OCI-LY7 (cell line): ENCODE data around the gene NFATC2. TPM values are rescaled to one million over a fixed set of nuclear protein-coding genes. Genes with fewer than 3 reads are reported as not detected.
A peak's percentile ranks its signal among the peaks of the same experiment; 100 is the strongest.

Experiments
- BruUV-seq: library from RNA; stranded (reverse); fragments of 400-500 nt; replicated peaks from 2 replicates; lab custom pipeline; 2021; lab: Mats Ljungman, UMichigan
- CTCF ChIA-PET: fragments of 300-600 bp; sonication (Branson Sonifier 250); formaldehyde crosslinking; loops from one replicate; lab custom pipeline; 2022; ENCODE audit warnings: antibody characterized with exemption; ENCODE audit not compliant: unreplicated experiment; lab: Charles Lee
- POLR2A ChIA-PET: fragments of 300-600 bp; sonication (Branson Sonifier 250); formaldehyde crosslinking; loops from one replicate; lab custom pipeline; 2022; ENCODE audit warnings: antibody characterized with exemption; lab: Charles Lee
- DNase-seq: peaks from one replicate; pipeline ENCODE4 v3.0.0-alpha.2; 2015; ENCODE audit warnings: low spot score
- H2AFZ ChIP-seq: fragments of 200-600 bp; sonication (generic), shearing (Covaris generic); 2 replicates; pipeline ENCODE4 v1.6.1; 2014; ENCODE audit warnings: mild to moderate bottlenecking, antibody characterized with exemption, low read length, moderate library complexity
- H3K27ac ChIP-seq: fragments of 200-600 bp; sonication (generic); 2 replicates; pipeline ENCODE4 v1.5.1; 2014; ENCODE audit warnings: mixed run types, low read depth, mild to moderate bottlenecking, moderate library complexity, low read length, inconsistent platforms; ENCODE audit not compliant: poor library complexity, severe bottlenecking
- H3K36me3 ChIP-seq: fragments of 200-600 bp; sonication (generic); 2 replicates; pipeline ENCODE4 v1.6.1; 2014; ENCODE audit warnings: mild to moderate bottlenecking, antibody characterized with exemption, low read length, moderate library complexity, mixed read lengths; ENCODE audit not compliant: insufficient read depth
- H3K4me1 ChIP-seq: fragments of 200-600 bp; sonication (generic); 2 replicates; pipeline ENCODE4 v1.5.1; 2014; ENCODE audit warnings: mild to moderate bottlenecking, low read length; ENCODE audit not compliant: insufficient read depth, poor library complexity, severe bottlenecking
- H3K4me2 ChIP-seq: fragments of 200-600 bp; sonication (generic); 2 replicates; pipeline ENCODE4 v1.6.1; 2014; ENCODE audit warnings: mild to moderate bottlenecking, low read length
- H3K4me3 ChIP-seq: fragments of 200-600 bp; sonication (generic); 2 replicates; pipeline ENCODE4 v1.5.1; 2014; ENCODE audit warnings: mild to moderate bottlenecking, low read depth, low read length; ENCODE audit not compliant: poor library complexity, severe bottlenecking
- H3K79me2 ChIP-seq: fragments of 200-600 bp; sonication (generic); 2 replicates; pipeline ENCODE4 v1.6.1; 2016; ENCODE audit warnings: low read depth, mild to moderate bottlenecking, low read length, moderate library complexity, mixed read lengths; ENCODE audit not compliant: insufficient read depth
- H3K9me2 ChIP-seq: fragments of 200-600 bp; sonication (generic); 2 replicates; pipeline ENCODE4 v1.6.1; 2016; ENCODE audit warnings: mild to moderate bottlenecking, low read length, mixed read lengths; ENCODE audit not compliant: insufficient read depth
- H3K9me3 ChIP-seq: fragments of 200-600 bp; sonication (generic); 2 replicates; pipeline ENCODE4 v1.6.1; 2014; ENCODE audit warnings: mild to moderate bottlenecking, mixed run types, low read length, mixed read lengths
- H4K20me1 ChIP-seq: fragments of 200-600 bp; sonication (generic); 2 replicates; pipeline ENCODE4 v1.6.1; 2014; ENCODE audit warnings: mild to moderate bottlenecking, antibody characterized with exemption, low read length, moderate library complexity, mixed read lengths; ENCODE audit not compliant: insufficient read depth
- CTCF ChIP-seq: fragments of 200-600 bp; sonication (generic); conservative IDR thresholded peaks from 2 replicates; pipeline ENCODE4 v1.5.1; 2014; ENCODE audit warnings: mild to moderate bottlenecking, antibody characterized with exemption, low read length, moderate library complexity, mixed read lengths
- EZH2phosphoT487 ChIP-seq: fragments of 200-600 bp; sonication (generic); IDR thresholded peaks from 2 replicates; pipeline ENCODE4 v1.6.1; 2018; ENCODE audit warnings: low read depth, borderline replicate concordance, mild to moderate bottlenecking, mixed run types, antibody characterized with exemption, low read length, moderate library complexity, mixed read lengths
- intact Hi-C: fragments of 100-400 bp; cut with micrococcal nuclease; formaldehyde crosslinking; loops from one replicate; pipeline ENCODE4 v1.10.0; 2022; ENCODE audit not compliant: unreplicated experiment
- total RNA-seq, 2 experiments: library from RNA; depleted of rRNA in 1 of 2; stranded (reverse); fragments of >200 nt in 1 of 2; shearing (Covaris generic) in 1 of 2; gene quantifications; 2 replicates each; pipeline ENCODE4 v1.2.3, GENCODE V29; 2014 to 2022

The NFATC2 gene
- total RNA-seq, 2 experiments from 2014 or later, result 12.5 to 43.8 TPM

GRCh38 chr20:51424270-51425117 is 118.0 kb downstream of the NFATC2 start:
- no peak for DNase-seq
- no peak overlapping the region for H3K4me3 ChIP-seq
- H3K9me3 ChIP-seq, result no peaks in the 10 kb centered on the region
- H3K79me2 ChIP-seq, result no peaks in the 10 kb centered on the region
- peak overlapping the region; percentile 14; the same call in 1 of the 2 replicates for H3K4me2 ChIP-seq
- no peak overlapping the region for H2AFZ ChIP-seq
- intact Hi-C loops, result no loop called here
- no peak for TF ChIP-seq CTCF
- no peak for TF ChIP-seq EZH2phosphoT487
- H4K20me1 ChIP-seq, result no peaks in the 10 kb centered on the region
- ChIA-PET POLR2A (interaction anchor here (0.7 to 1.0 kb wide), 2 partner anchors 20 to 77 kb away, joined by 3 read pairs; no protein-coding TSS in a partner anchor), CTCF (no interaction called here)
- H3K9me2 ChIP-seq, result no peaks in the 10 kb centered on the region
- BruUV-seq, result no TSS peak
- no peak overlapping the region for H3K27ac ChIP-seq
- H3K4me1 ChIP-seq, result peaks cover 53% of the 10 kb centered on the region
- H3K36me3 ChIP-seq, result peaks cover 92% of the 10 kb centered on the region

GRCh38 chr20:51423810-51424209 is 118.7 kb downstream of the NFATC2 start:
- Histone ChIP-seq H3K27ac (no peak overlapping the region), H3K9me3 (no peaks in the 10 kb centered on the region), H3K4me2 (no peak overlapping the region), H3K4me3 (no peak overlapping the region), H2AFZ (no peak overlapping the region), H3K36me3 (peaks cover 93% of the 10 kb centered on the region), H3K9me2 (no peaks in the 10 kb centered on the region), H4K20me1 (no peaks in the 10 kb centered on the region), H3K79me2 (no peaks in the 10 kb centered on the region), H3K4me1 (peaks cover 56% of the 10 kb centered on the region)
- DNase-seq, result no peak
- POLR2A ChIA-PET, result interaction anchor here (0.7 to 1.0 kb wide), 2 partner anchors 19 to 78 kb away, joined by 3 read pairs; no protein-coding TSS in a partner anchor
- BruUV-seq, result no TSS peak
- intact Hi-C loops, result no loop called here
- CTCF ChIA-PET, result no interaction called here
- TF ChIP-seq CTCF, result no peak
- TF ChIP-seq EZH2phosphoT487, result no peak

- no peak for DNase-seq
- H3K4me1 ChIP-seq, result peaks cover 56% of the 10 kb centered on the region
- H3K79me2 ChIP-seq, result no peaks in the 10 kb centered on the region
- H4K20me1 ChIP-seq, result no peaks in the 10 kb centered on the region
- no peak overlapping the region for H3K27ac ChIP-seq
- no peak overlapping the region for H3K4me3 ChIP-seq
- no peaks in the 10 kb centered on the region for H3K9me2 ChIP-seq
- no peak overlapping the region for H2AFZ ChIP-seq
- intact Hi-C loops, result no loop called here
- POLR2A ChIA-PET, result no interaction called here
- no peaks in the 10 kb centered on the region for H3K9me3 ChIP-seq
- CTCF ChIA-PET, result no interaction called here
- peaks cover 91% of the 10 kb centered on the region for H3K36me3 ChIP-seq
- H3K4me2 ChIP-seq, result no peak overlapping the region
- BruUV-seq, result no TSS peak
- TF ChIP-seq CTCF (no peak), EZH2phosphoT487 (no peak)
Observed at GRCh38 chr20:51423290-51423667, 119.2 kb downstream of the NFATC2 start.
